SJCRH30 (cell line): ENCODE measurements around the gene IL23R. TPM values are rescaled to one million over a fixed set of nuclear protein-coding genes. Genes with fewer than 3 reads are reported as not detected.

Experiments
- DNase-seq, 2 experiments: peaks; one replicate each; pipeline ENCODE4 v3.0.0-alpha.2; 2015 to 2020
- H3K27ac ChIP-seq: fragments of 250-450 bp; sonication (Bioruptor Pico); 2 replicates; pipeline ENCODE4 v1.5.1; 2020; ENCODE audit warnings: mild to moderate bottlenecking, moderate library complexity
- H3K27me3 ChIP-seq: fragments of 250-450 bp; sonication (Bioruptor Pico); 2 replicates; pipeline ENCODE4 v1.5.1; 2020; ENCODE audit warnings: mild to moderate bottlenecking, moderate library complexity
- H3K36me3 ChIP-seq: fragments of 250-450 bp; sonication (Bioruptor Pico); 2 replicates; pipeline ENCODE4 v1.5.1; 2020; ENCODE audit warnings: mild to moderate bottlenecking, moderate library complexity
- H3K4me1 ChIP-seq: fragments of 250-450 bp; sonication (Bioruptor Pico); 2 replicates; pipeline ENCODE4 v1.5.1; 2020; ENCODE audit warnings: mild to moderate bottlenecking, moderate library complexity
- H3K4me3 ChIP-seq: fragments of 250-450 bp; sonication (Bioruptor Pico); 2 replicates; pipeline ENCODE4 v1.5.1; 2020; ENCODE audit warnings: mild to moderate bottlenecking, moderate library complexity
- H3K9me3 ChIP-seq: fragments of 250-450 bp; sonication (Bioruptor Pico); replicated peaks from 2 replicates; pipeline ENCODE4 v1.5.1; 2020; ENCODE audit warnings: mild to moderate bottlenecking, moderate library complexity
- total RNA-seq: library from RNA; depleted of rRNA; stranded (reverse); fragments of >200 nt; shearing (Covaris generic); gene quantifications from 2 replicates; pipeline ENCODE4 v1.2.3, GENCODE V29; 2014; rRNA removed

The IL23R gene
- total RNA-seq, 1 experiment from 2014 or later = not detected

DNA sequence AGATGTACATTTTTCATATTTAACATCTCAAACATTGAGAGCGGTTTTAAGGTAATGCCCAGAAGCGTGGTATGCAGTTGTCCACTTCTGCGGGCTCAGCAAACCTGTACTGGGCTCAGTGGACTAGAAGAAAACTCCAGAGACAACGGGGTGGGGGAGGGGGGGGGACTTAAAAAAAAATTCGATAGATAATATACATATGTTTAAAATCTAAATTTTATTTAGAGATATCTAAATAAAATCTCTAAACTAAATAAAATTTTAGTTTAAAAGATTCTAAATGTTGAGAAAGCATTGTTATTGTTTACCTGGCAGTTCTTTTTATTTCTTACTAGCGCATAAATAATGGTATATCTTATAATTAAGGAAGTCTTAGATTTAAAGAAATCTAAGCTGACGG, 140.3 kb downstream of the IL23R start:
- H3K4me3 ChIP-seq = no peak overlapping the region
- no peaks in the 10 kb centered on the region for H3K4me1 ChIP-seq
- DNase-seq = no peak
- no peaks in the 10 kb centered on the region for H3K9me3 ChIP-seq
- no peak overlapping the region for H3K27ac ChIP-seq
- H3K27me3 ChIP-seq = peaks cover 3% of the 10 kb centered on the region; the same call in 1 of the 2 replicates
- no peaks in the 10 kb centered on the region for H3K36me3 ChIP-seq

DNA sequence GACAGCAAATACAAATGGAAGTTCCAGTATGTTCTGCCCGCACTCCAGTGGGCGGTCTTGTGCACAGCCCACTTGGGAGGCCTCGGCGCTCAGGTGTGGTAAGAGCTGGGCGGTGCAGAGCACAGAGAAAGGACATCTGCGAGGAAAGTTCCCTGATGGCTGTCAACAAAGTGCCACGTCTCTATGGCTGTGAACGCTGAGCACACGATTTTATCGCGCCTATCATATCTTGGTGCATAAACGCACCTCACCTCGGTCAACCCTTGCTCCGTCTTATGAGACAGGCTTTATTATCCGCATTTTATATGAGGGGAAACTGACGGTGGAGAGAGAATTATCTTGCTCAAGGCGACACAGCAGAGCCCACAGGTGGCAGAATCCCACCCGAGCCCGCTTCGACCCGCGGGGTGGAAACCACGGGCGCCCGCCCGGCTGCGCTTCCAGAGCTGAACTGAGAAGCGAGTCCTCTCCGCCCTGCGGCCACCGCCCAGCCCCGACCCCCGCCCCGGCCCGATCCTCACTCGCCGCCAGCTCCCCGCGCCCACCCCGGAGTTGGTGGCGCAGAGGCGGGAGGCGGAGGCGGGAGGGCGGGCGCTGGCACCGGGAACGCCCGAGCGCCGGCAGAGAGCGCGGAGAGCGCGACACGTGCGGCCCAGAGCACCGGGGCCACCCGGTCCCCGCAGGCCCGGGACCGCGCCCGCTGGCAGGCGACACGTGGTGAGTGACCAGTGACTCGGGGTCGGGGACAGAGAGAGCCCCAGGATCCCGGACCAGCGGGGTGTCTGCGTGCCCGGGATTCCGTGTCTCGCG, 141.2 kb downstream of the IL23R start, which contains the start of gene IL12RB2:
TSS of gene IL12RB2 (plus strand) at position 623 of the 810 bp plus-strand sequence. CDS start 12,496 bp downstream, outside the sequence.
- Histone ChIP-seq H3K27ac (no peak within 1 kb of the TSS), H3K36me3 (no peaks in the 10 kb centered on the region), H3K9me3 (no peaks in the 10 kb centered on the region), H3K4me1 (no peaks in the 10 kb centered on the region), H3K27me3 (peaks cover 3% of the 10 kb centered on the region; the same call in 1 of the 2 replicates), H3K4me3 (no peak within 1 kb of the TSS)
- DNase-seq = no peak

- Histone ChIP-seq H3K4me1 (no peaks in the 10 kb centered on the region), H3K9me3 (no peaks in the 10 kb centered on the region), H3K36me3 (no peaks in the 10 kb centered on the region), H3K27me3 (peaks cover 3% of the 10 kb centered on the region; the same call in 1 of the 2 replicates), H3K4me3 (no peak overlapping the region), H3K27ac (no peak overlapping the region)
- no peak for DNase-seq
These were observed 141.9 kb downstream of the IL23R start for GRCh38 chr1:67308136-67308535.

Other genes starting within 250 kb of the IL23R start
- 0.32 and 0.68 TPM in 2 replicates for gene DNAI4, start 241.6 kb upstream of the IL23R start, total RNA-seq
- 32.9 and 39.3 TPM in 2 replicates for gene MIER1, start 241.5 kb upstream of the IL23R start, total RNA-seq
- gene SLC35D1, start 112.3 kb upstream of the IL23R start, total RNA-seq = 18.7 and 19.6 TPM in 2 replicates
- gene C1orf141, start 31.5 kb upstream of the IL23R start, total RNA-seq = 0.14 TPM in 1 of 2 replicates, not detected in the other
- not detected in 2 replicates for gene IL12RB2, start 141.4 kb downstream of the IL23R start, total RNA-seq